IPS-18a (cell line): Measurements from ENCODE around the gene ILK.
A peak's percentile ranks its signal among the peaks of the same experiment; 100 is the strongest.

Source experiments
- H3K27ac ChIP-seq: one replicate; pipeline ENCODE4 v1.5.1; 2013; ENCODE audit warnings: low read length
- H3K27me3 ChIP-seq: one replicate; pipeline ENCODE4 v1.6.1; 2013; ENCODE audit warnings: mild to moderate bottlenecking, low read length; ENCODE audit not compliant: control insufficient read depth, insufficient read depth
- H3K36me3 ChIP-seq: one replicate; pipeline ENCODE4 v1.6.1; 2013; ENCODE audit warnings: low read depth, low read length; ENCODE audit not compliant: control insufficient read depth
- H3K4me1 ChIP-seq: one replicate; pipeline ENCODE4 v1.6.1; 2013; ENCODE audit warnings: low read depth, low read length; ENCODE audit not compliant: control insufficient read depth
- H3K4me3 ChIP-seq: one replicate; pipeline ENCODE4 v1.5.1; 2013; ENCODE audit warnings: low read length
- H3K9ac ChIP-seq: one replicate; pipeline ENCODE4 v1.6.1; 2013; ENCODE audit warnings: mild to moderate bottlenecking, low read length, moderate library complexity
- H3K9me3 ChIP-seq: one replicate; pipeline ENCODE4 v1.6.1; 2013; ENCODE audit warnings: low read depth, low read length; ENCODE audit not compliant: control insufficient read depth

ILK gene

GRCh38 chr11:6603287-6604080 is at the start of gene ILK, which contains the start of gene RRP8:
Gene ILK (plus strand): TSS chr11:6603774. CDS start chr11:6604272, 498 bp downstream.
Gene RRP8 (minus strand): TSS chr11:6603616. CDS start chr11:6603502, 114 bp downstream.
- Histone ChIP-seq H3K9ac (peak within 1 kb of the TSS; percentile 92), H3K27ac (peak within 1 kb of the TSS; percentile 72), H3K4me3 (peak within 1 kb of the TSS; percentile 95), H3K27me3 (no peaks in the 10 kb centered on the region), H3K9me3 (no peaks in the 10 kb centered on the region), H3K4me1 (peaks cover 19% of the 10 kb centered on the region), H3K36me3 (peaks cover 32% of the 10 kb centered on the region)

- H3K9me3 ChIP-seq = no peaks in the 10 kb centered on the region
- no peaks in the 10 kb centered on the region for H3K36me3 ChIP-seq
- H3K9ac ChIP-seq = no peak overlapping the region
- H3K27ac ChIP-seq = no peak overlapping the region
- H3K27me3 ChIP-seq = no peaks in the 10 kb centered on the region
- H3K4me1 ChIP-seq = no peaks in the 10 kb centered on the region
- no peak overlapping the region for H3K4me3 ChIP-seq
These were observed 48.5 kb upstream of the ILK start for GRCh38 chr11:6554828-6555706.

- Histone ChIP-seq H3K36me3 (no peaks in the 10 kb centered on the region), H3K27ac (no peak overlapping the region), H3K4me3 (no peak overlapping the region), H3K27me3 (no peaks in the 10 kb centered on the region), H3K9ac (no peak overlapping the region), H3K9me3 (no peaks in the 10 kb centered on the region), H3K4me1 (no peaks in the 10 kb centered on the region)
These were observed 47.2 kb upstream of the ILK start for GRCh38 chr11:6556139-6556949.

GRCh38 chr11:6557063-6557462 is 46.5 kb upstream of the ILK start:
- no peak overlapping the region for H3K27ac ChIP-seq
- no peaks in the 10 kb centered on the region for H3K27me3 ChIP-seq
- no peaks in the 10 kb centered on the region for H3K36me3 ChIP-seq

GRCh38 chr11:6557761-6558674 is 45.6 kb upstream of the ILK start:
- H3K27me3 ChIP-seq = no peaks in the 10 kb centered on the region
- no peak overlapping the region for H3K9ac ChIP-seq
- H3K9me3 ChIP-seq = no peaks in the 10 kb centered on the region
- no peaks in the 10 kb centered on the region for H3K4me1 ChIP-seq
- H3K27ac ChIP-seq = no peak overlapping the region
- no peak overlapping the region for H3K4me3 ChIP-seq
- H3K36me3 ChIP-seq = no peaks in the 10 kb centered on the region

More at GRCh38 chr11:6557063-6557462, 46.5 kb upstream of the ILK start:
- Histone ChIP-seq H3K9me3 (no peaks in the 10 kb centered on the region), H3K4me3 (no peak overlapping the region), H3K4me1 (no peaks in the 10 kb centered on the region), H3K9ac (no peak overlapping the region)

- Histone ChIP-seq H3K36me3 (no peaks in the 10 kb centered on the region), H3K9ac (no peak overlapping the region), H3K4me3 (no peak overlapping the region), H3K27me3 (no peaks in the 10 kb centered on the region), H3K27ac (no peak overlapping the region), H3K4me1 (no peaks in the 10 kb centered on the region), H3K9me3 (no peaks in the 10 kb centered on the region)
These were observed 44.2 kb upstream of the ILK start for GRCh38 chr11:6559369-6559768.

GRCh38 chr11:6561288-6561687 is 42.3 kb upstream of the ILK start:
- no peak overlapping the region for H3K27ac ChIP-seq
- H3K4me1 ChIP-seq = peaks cover 5% of the 10 kb centered on the region
- no peaks in the 10 kb centered on the region for H3K9me3 ChIP-seq
- no peaks in the 10 kb centered on the region for H3K36me3 ChIP-seq
- H3K4me3 ChIP-seq = no peak overlapping the region
- no peaks in the 10 kb centered on the region for H3K27me3 ChIP-seq
- H3K9ac ChIP-seq = no peak overlapping the region

GRCh38 chr11:6563121-6563619 is 40.4 kb upstream of the ILK start:
- Histone ChIP-seq H3K27ac (no peak overlapping the region), H3K9ac (no peak overlapping the region), H3K27me3 (no peaks in the 10 kb centered on the region), H3K9me3 (no peaks in the 10 kb centered on the region), H3K36me3 (no peaks in the 10 kb centered on the region), H3K4me3 (no peak overlapping the region), H3K4me1 (peaks cover 5% of the 10 kb centered on the region)

GRCh38 chr11:6563667-6564066 is 39.9 kb upstream of the ILK start:
- Histone ChIP-seq H3K9me3 (no peaks in the 10 kb centered on the region), H3K36me3 (no peaks in the 10 kb centered on the region), H3K4me3 (no peak overlapping the region), H3K27me3 (no peaks in the 10 kb centered on the region), H3K27ac (no peak overlapping the region), H3K9ac (no peak overlapping the region), H3K4me1 (peaks cover 5% of the 10 kb centered on the region)

GRCh38 chr11:6565325-6565724 is 38.2 kb upstream of the ILK start:
- no peaks in the 10 kb centered on the region for H3K9me3 ChIP-seq
- H3K4me1 ChIP-seq = peaks cover 5% of the 10 kb centered on the region
- H3K4me3 ChIP-seq = no peak overlapping the region
- no peak overlapping the region for H3K27ac ChIP-seq
- H3K36me3 ChIP-seq = no peaks in the 10 kb centered on the region
- H3K9ac ChIP-seq = no peak overlapping the region
- H3K27me3 ChIP-seq = no peaks in the 10 kb centered on the region
